HCT116 (cell line): ENCODE measurements around the gene TMEM30A.

Experiments
- ATF3 ChIP-seq: IDR thresholded peaks from 2 replicates; pipeline ENCODE4 v1.6.1; 2012
- CTCF ChIP-seq, 3 experiments: fragments of 200-600 bp in 1 of 3; sonication (generic) in 1 of 3; IDR thresholded peaks in 2 of 3; conservative IDR thresholded peaks in 1 of 3; 2 replicates each; pipeline ENCODE4 v1.5.1; 2012 to 2017; ENCODE audit warnings: low read depth in 2 of 3, low read length in 2 of 3, antibody characterized with exemption in 1 of 3, borderline replicate concordance in 1 of 3, control low read depth in 1 of 3, mild to moderate bottlenecking in 1 of 3, mixed read lengths in 1 of 3, mixed run types in 1 of 3, moderate library complexity in 1 of 3; ENCODE audit not compliant: insufficient read depth in 1 of 3
- EZH2phosphoT487 ChIP-seq: fragments of 200-600 bp; IDR thresholded peaks from 2 replicates; pipeline ENCODE4 v1.6.1; 2018; ENCODE audit warnings: antibody characterized with exemption, borderline replicate concordance
- POLR2AphosphoS5 ChIP-seq: IDR thresholded peaks from 2 replicates; pipeline ENCODE4 v1.6.1; 2011; ENCODE audit warnings: mild to moderate bottlenecking, low read depth, low read length, moderate library complexity
- SP1 ChIP-seq: IDR thresholded peaks from 2 replicates; pipeline ENCODE4 v1.6.1; 2012; ENCODE audit warnings: low read depth
- SRF ChIP-seq: IDR thresholded peaks from 2 replicates; pipeline ENCODE4 v1.6.1; 2012; ENCODE audit warnings: low read depth
- TCF7L2 ChIP-seq: IDR thresholded peaks from 2 replicates; pipeline ENCODE4 v1.7.0; 2011; ENCODE audit warnings: borderline replicate concordance, inconsistent platforms; ENCODE audit not compliant: insufficient read depth, insufficient read length; ENCODE audit errors: extremely low read depth
- ZFX ChIP-seq: fragments of 450-650 bp; IDR thresholded peaks from 2 replicates; pipeline ENCODE4 v1.6.1; 2017

- TF ChIP-seq SP1 (no peak), ATF3 (no peak), CTCF (IDR thresholded peaks at IDR 0.05 in 2 of 3, conservative IDR thresholded peaks at IDR 0.05 in 1 of 3; ENCODE audit: borderline replicate concordance in 1 of 3, insufficient read depth in 1 of 3, low read depth in 2 of 3, low read length in 2 of 3) (no peak), ZFX (no peak), SRF (no peak), EZH2phosphoT487 (no peak), POLR2AphosphoS5 (no peak), TCF7L2 (no peak)
These were observed 15.6 kb downstream of the TMEM30A start for GRCh38 chr6:75268988-75269354.
